ENCODE measurements around the gene SCARF2. TPM values are rescaled to one million over a fixed set of nuclear protein-coding genes. Genes with fewer than 3 reads are reported as not detected.
"Not testable (repeated sequence)": the region's sequence is repeated elsewhere in the genome, so short reads cannot be mapped to it uniquely, and the experiment has no call there.

Gene SCARF2
- total and polyA plus RNA-seq, 2 donors (not counting 1 experiment from before 2014, with no cell fraction given) = 8.1 to 14.5 TPM

DNA sequence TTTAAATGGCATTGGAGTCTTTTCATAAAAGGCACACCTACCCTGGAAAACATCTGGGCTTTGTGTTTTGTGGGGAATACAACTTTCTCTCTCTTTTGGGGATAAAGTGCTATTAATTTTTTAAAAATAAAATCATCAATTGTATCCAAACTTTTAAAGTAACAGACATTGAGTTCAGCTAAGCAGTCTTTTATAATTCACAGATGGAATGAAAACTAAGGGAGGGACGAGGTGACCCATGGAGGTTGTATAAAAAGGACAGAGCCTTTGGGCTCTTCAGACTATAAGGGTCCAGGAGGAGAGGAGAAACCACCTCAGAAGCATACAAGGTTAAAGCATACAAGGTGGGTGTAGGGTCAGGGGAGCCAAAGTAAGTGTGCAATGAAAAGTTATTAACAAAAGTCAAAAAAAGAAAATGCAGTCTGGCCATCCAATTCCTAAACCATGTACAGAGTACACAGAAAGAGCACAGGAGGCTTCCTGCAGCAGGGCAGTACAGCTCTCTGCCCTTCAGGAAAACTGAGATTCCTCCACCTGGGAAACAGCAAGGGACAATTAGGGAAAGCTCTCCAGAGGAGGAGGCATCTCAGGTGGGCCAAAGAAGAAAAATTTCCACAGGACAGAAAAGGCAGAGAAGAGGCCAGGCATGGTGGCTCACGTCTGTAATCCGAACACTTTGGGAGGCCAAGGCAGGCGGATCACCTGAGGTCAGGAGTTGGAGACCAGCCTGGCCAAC is 47.5 kb upstream of the SCARF2 start:
- no peak for TF ChIP-seq CTCF (conservative IDR thresholded peaks at IDR 0.05 in 1 of 2, IDR thresholded peaks at IDR 0.05 in 1 of 2; ENCODE audit: low read depth in 1 of 2, low read length in 2 of 2)
- TF ChIP-seq EZH2 (IDR thresholded peaks at IDR 0.05; ENCODE audit: low read length, missing control alignments) = no peak
- peaks cover 2% of the 10 kb centered on the region for H3K79me2 ChIP-seq (ENCODE audit: control insufficient read depth, insufficient read depth, low read length)

GRCh38 chr22:20483771-20484170 is 46.1 kb upstream of the SCARF2 start:
- DNase-seq (ENCODE audit: low read depth in 2 of 2) = no peak
- Histone ChIP-seq H3K36me3 (ENCODE audit: control insufficient read depth, insufficient read depth, low read length) (peaks cover under 1% of the 10 kb centered on the region), H2AFZ (ENCODE audit: low read length) (no peak overlapping the region), H3K27me3 (ENCODE audit: control insufficient read depth, insufficient read depth, low read length) (no peaks in the 10 kb centered on the region), H3K4me1 (ENCODE audit: control insufficient read depth, extremely low read depth, insufficient read depth, low read length) (no peaks in the 10 kb centered on the region), H3K79me2 (ENCODE audit: control insufficient read depth, insufficient read depth, low read length) (no peaks in the 10 kb centered on the region), H3K27ac (ENCODE audit: insufficient read depth, low read length) (no peak overlapping the region), H4K20me1 (ENCODE audit: control insufficient read depth, extremely low read depth, insufficient read depth, low read length) (no peaks in the 10 kb centered on the region), H3K9ac (ENCODE audit: insufficient read depth, low read length) (no peak overlapping the region), H3K4me2 (ENCODE audit: extremely low read depth, insufficient read depth, low read length) (no peak overlapping the region), H3K4me3 (replicated peaks in 1 of 4; ENCODE audit: control extremely low read depth in 1 of 4, insufficient read depth in 1 of 4, low read depth in 3 of 4, low read length in 4 of 4) (no peak overlapping the region), H3K9me3 (ENCODE audit: control insufficient read depth, insufficient read depth, low read depth, low read length) (no peaks in the 10 kb centered on the region)
- TF ChIP-seq EZH2 (IDR thresholded peaks at IDR 0.05; ENCODE audit: low read length, missing control alignments) = no peak
- no peak for TF ChIP-seq CTCF (conservative IDR thresholded peaks at IDR 0.05 in 1 of 2, IDR thresholded peaks at IDR 0.05 in 1 of 2; ENCODE audit: low read depth in 1 of 2, low read length in 2 of 2)

More for the DNA sequence above, 47.5 kb upstream of the SCARF2 start:
- Histone ChIP-seq H3K9ac (ENCODE audit: insufficient read depth, low read length) (no peak overlapping the region), H4K20me1 (ENCODE audit: control insufficient read depth, extremely low read depth, insufficient read depth, low read length) (no peaks in the 10 kb centered on the region), H3K4me1 (ENCODE audit: control insufficient read depth, extremely low read depth, insufficient read depth, low read length) (no peaks in the 10 kb centered on the region), H3K4me3 (replicated peaks in 1 of 4; ENCODE audit: control extremely low read depth in 1 of 4, insufficient read depth in 1 of 4, low read depth in 3 of 4, low read length in 4 of 4) (no peak overlapping the region), H3K4me2 (ENCODE audit: extremely low read depth, insufficient read depth, low read length) (no peak overlapping the region), H3K27me3 (ENCODE audit: control insufficient read depth, insufficient read depth, low read length) (no peaks in the 10 kb centered on the region), H3K27ac (ENCODE audit: insufficient read depth, low read length) (no peak overlapping the region), H3K9me3 (ENCODE audit: control insufficient read depth, insufficient read depth, low read depth, low read length) (no peaks in the 10 kb centered on the region), H2AFZ (ENCODE audit: low read length) (no peak overlapping the region), H3K36me3 (ENCODE audit: control insufficient read depth, insufficient read depth, low read length) (peaks cover 3% of the 10 kb centered on the region)
- DNase-seq (ENCODE audit: low read depth in 2 of 2) = no peak

DNA sequence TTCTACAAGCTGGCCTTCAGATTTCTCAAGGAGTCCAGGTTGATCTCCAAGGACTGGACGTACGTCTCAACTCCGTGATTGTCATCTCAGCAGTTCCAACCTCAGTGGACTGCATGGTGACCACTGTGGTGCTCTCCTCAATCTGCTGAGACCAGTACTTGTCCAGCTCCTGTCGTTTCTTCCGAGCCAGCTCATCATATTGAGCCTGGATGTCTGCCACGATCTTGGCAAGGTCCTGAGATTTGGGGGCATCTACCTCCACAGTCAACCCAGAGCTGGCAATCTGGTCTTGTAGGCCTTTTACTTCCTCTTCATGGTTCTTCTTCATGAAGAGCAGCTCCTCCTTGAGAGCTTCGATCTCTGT is 45.5 kb upstream of the SCARF2 start:
- not testable (repeated sequence) for H3K4me3 ChIP-seq (replicated peaks in 1 of 4; ENCODE audit: control extremely low read depth in 1 of 4, insufficient read depth in 1 of 4, low read depth in 3 of 4, low read length in 4 of 4); H3K36me3 ChIP-seq (ENCODE audit: control insufficient read depth, insufficient read depth, low read length); H3K27me3 ChIP-seq (ENCODE audit: control insufficient read depth, insufficient read depth, low read length); H3K4me1 ChIP-seq (ENCODE audit: control insufficient read depth, extremely low read depth, insufficient read depth, low read length); H4K20me1 ChIP-seq (ENCODE audit: control insufficient read depth, extremely low read depth, insufficient read depth, low read length); H3K9me3 ChIP-seq (ENCODE audit: control insufficient read depth, insufficient read depth, low read depth, low read length); H2AFZ ChIP-seq (ENCODE audit: low read length); H3K9ac ChIP-seq (ENCODE audit: insufficient read depth, low read length); H3K27ac ChIP-seq (ENCODE audit: insufficient read depth, low read length); H3K79me2 ChIP-seq (ENCODE audit: control insufficient read depth, insufficient read depth, low read length); DNase-seq (ENCODE audit: low read depth in 2 of 2); H3K4me2 ChIP-seq (ENCODE audit: extremely low read depth, insufficient read depth, low read length)
